Stimulated activated naive CD4-positive, alpha-beta T cell treated with Interleukin-2 at 50 U/mL for 16 hours (primary cell): ENCODE data around the gene OSBP2.
"Not testable (repeated sequence)": the region's sequence is repeated elsewhere in the genome, so short reads cannot be mapped to it uniquely, and the experiment has no call there.

Experiments used
- DNase-seq: peaks from one replicate; lab custom pipeline; 2025; lab: John Stamatoyannopoulos, UW

OSBP2 gene

GRCh38 chr22:30676565-30676964 is 18.1 kb upstream of the OSBP2 start:
- DNase-seq, result not testable (repeated sequence)

- DNase-seq, result not testable (repeated sequence)
These were observed 14.6 kb upstream of the OSBP2 start for GRCh38 chr22:30679895-30680690.

- DNase-seq, result no peak
These were observed 13.5 kb upstream of the OSBP2 start for GRCh38 chr22:30680991-30681770.

DNA sequence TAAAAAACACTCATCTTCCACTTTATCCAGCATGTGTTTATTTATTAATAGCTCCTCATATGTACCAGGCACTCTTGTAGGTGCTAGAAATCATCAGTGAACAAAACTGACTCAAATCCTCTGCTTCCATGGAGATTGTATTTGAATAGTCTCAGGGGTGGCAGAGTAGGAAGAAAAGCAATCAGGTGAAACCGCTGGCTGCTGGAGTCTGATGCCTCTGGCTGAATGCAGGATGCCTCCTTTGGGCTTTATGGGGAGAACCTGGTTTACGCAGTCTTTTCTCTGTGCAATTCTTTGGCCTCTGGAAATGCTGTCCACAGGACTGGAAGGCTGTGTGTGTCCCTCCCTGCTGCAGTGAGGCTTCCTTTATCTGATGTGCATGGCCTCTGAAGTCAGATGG is 12.8 kb upstream of the OSBP2 start:
- DNase-seq, result no peak

- DNase-seq, result no peak
These were observed 9.5 kb upstream of the OSBP2 start for GRCh38 chr22:30685178-30685577.

DNA sequence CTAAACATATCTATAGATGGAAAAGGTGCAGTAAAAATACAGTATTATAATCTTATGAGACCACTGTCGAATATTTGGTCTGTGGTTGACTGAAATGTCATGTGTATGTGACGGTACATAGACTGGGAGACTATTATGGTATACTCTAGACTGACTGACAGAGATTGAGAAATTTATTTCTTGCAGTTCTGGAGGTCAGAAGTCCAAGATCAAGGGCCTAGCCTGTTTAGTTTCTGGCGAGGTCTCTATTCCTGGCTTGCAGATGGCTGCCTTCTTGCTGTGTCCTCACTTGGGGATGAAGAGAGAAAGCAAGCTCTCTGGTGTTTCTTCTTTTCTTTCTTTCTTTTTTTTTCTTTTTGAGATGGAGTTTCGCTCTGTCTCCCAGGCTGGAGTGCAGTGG is 7.3 kb upstream of the OSBP2 start:
- no peak for DNase-seq

GRCh38 chr22:30689622-30690021 is 5.1 kb upstream of the OSBP2 start:
- DNase-seq, result no peak

- no peak for DNase-seq
These were observed 3.5 kb upstream of the OSBP2 start for GRCh38 chr22:30691204-30691603.

- peak; percentile 54 for DNase-seq
These were observed 469 bp upstream of the OSBP2 start for GRCh38 chr22:30694171-30694639.

GRCh38 chr22:30695351-30695851 is 727 bp downstream of the OSBP2 start:
- no peak for DNase-seq

DNA sequence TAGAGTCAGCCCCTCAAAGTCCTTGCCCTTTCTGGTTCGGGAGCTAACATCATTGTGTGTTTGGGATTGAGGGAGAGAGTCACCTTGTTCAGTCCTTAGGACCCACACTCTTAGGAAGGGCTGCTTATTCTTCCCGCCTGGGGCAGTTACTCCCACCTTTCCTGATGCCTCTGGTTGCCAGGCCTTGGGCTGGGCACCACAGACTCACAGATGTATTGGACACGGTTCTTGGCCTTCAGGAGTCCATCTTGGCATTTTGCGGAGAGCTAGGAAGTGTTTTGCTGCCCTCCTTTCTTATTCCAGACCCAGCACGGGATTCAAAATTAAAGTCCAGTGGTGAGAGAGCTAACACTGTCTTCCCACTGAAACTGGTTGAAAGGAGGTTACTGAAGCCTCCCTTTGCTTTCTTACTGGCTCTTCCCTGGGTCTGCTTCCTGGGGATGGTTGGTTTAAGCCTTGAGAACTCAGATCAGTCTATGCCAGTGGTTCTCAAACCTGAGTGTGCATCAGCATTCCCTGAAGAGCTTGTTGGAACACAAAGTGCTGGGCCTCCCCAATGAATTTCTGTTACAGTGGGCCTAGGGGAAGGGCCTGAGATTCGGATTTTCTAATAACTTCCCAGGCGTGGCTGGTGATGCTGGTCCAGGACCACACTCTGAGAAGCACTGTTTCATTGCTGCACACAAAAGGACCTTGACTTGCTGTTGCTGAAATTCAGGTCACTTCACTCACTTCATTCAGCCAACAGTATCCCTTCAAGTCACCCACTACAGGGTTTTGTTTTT is 1.4 kb downstream of the OSBP2 start:
- DNase-seq, result no peak

DNA sequence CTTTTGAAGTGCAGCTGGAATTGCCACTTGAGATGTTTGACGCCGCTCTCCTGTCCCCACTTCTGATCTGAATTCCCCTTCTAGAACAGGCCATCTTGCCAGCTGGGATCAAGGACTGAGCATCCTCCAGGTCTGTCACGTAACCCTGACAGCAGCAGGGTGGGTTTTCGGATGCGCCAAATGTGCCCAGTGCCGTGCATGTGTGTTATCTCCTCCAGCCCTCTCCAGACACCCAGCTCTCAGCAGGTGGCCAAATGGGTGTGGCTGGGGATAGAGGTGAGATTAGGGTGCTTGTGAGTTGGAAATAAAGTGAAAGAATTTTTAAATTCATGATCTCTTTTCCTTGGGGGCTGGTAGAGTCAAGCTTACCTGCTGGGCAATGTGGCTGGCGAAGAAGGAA is 3.3 kb downstream of the OSBP2 start:
- no peak for DNase-seq

DNA sequence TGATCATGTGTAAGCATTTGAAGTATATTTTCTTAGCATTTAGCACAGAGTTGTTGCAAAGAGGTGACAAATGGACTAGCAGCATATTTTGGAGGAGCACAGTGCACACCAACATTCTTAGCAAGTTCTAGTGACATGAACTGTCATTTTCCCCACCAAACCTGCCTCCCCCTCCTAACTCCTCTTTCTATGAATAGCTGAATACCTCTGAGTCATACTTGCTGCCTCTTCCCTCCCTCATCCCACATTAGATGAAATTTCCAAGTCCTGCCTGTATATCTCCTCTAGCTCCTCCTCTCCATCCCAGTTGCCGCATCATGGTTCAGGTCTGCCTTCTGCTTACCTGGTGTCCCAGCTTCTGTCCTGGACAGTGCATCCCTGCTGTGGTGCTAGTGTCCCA is 7.2 kb downstream of the OSBP2 start:
- no peak for DNase-seq

GRCh38 chr22:30702856-30703255 is 8.2 kb downstream of the OSBP2 start:
- no peak for DNase-seq

GRCh38 chr22:30704978-30705377 is 10.3 kb downstream of the OSBP2 start:
- DNase-seq, result no peak

DNA sequence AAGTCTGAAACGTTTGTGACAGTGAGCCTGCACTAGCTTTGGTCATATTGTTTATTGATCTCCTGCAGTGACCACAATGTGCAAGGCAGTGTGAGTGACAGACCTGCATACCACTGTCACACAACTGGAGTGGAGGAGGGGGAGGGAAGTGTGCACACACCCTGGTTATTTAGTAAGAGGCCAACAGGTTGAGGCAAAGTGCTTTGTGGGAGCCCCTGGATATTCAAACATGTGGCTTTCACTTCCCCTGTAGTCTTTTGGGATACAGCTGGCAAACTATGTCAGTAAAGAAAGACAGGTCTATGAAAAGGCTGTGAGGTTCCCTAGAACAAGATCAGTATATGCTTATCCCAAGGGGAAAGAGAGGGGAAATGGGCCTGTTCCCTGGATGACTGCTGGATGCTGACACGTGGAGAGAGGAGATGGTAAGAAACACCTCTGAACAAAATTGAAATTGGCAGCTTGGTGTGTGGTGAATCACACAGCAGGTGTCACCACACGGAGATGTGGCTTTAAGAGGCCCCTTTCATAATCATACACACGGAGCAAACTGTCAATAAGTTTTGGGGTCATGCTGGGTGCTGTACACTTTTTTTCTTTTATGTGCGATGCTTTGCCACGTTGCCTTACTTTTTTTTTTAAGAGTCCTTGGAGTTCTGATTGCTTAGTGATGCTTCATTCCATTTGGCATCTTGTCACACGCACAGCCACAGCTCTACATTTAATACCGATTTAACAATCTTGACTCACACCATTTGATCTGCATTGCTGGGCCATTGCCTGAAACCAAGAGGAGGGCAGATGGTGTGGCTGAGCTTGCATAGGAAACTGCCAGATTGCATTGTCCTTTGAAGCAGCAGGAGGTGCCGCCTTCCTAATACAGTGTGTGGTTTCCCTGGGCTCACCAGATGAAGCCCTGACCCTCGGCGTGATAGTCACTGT is 11.3 kb downstream of the OSBP2 start:
- no peak for DNase-seq

- DNase-seq, result not testable (repeated sequence)
These were observed 15.3 kb downstream of the OSBP2 start for GRCh38 chr22:30709980-30710379.

- DNase-seq, result no peak
These were observed 17.4 kb downstream of the OSBP2 start for GRCh38 chr22:30712094-30712493.

GRCh38 chr22:30714062-30714461 is 19.4 kb downstream of the OSBP2 start:
- DNase-seq, result no peak

- no peak for DNase-seq
These were observed 22.8 kb downstream of the OSBP2 start for GRCh38 chr22:30717331-30717921.

DNA sequence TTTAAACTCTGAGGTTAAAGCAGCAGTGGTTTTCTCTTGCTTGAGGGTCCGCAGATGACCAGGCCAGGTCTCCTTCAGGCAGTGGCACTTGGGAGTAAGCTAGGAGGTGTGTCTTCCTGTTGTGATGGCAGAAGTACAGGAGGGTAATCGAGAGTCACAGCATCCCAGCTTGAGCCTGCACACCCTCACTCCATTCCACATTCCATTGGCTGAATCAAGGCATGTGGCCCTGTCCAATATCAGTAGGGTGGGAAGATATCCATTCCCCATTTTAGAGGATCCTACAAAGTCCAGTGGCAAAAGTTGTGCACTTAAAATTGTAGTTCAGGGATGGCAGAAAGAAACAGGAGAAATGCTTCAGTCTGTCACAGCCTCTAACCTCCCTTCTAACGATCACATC is 23.3 kb downstream of the OSBP2 start:
- DNase-seq, result no peak
